ENCODE measurements around the gene GRK5. TPM values are rescaled to one million over a fixed set of nuclear protein-coding genes. Genes with fewer than 3 reads are reported as not detected.

The GRK5 gene
- total RNA-seq, 2 donors from 2014 or later: 4.8 to 10.6 TPM

- intact Hi-C loops (cut with DNase I): no loop called here
- H3K4me1 ChIP-seq (replicated peaks): no peaks in the 10 kb centered on the region
- WGBS: 86% methylated on average over 4 of the region's 4 CpGs
- no peaks in the 10 kb centered on the region for H3K27me3 ChIP-seq (replicated peaks; ENCODE audit: insufficient read depth)
- H3K27ac ChIP-seq: no peak overlapping the region
- no peak overlapping the region for H3K4me3 ChIP-seq
- no peak for DNase-seq (ENCODE audit: low spot score)
- no peaks in the 10 kb centered on the region for H3K9me3 ChIP-seq
- no peaks in the 10 kb centered on the region for H3K36me3 ChIP-seq
- TF ChIP-seq POLR2A (IDR thresholded peaks at IDR 0.05) (no peak), POLR2AphosphoS5 (IDR thresholded peaks at IDR 0.05) (no peak)
Measured at GRCh38 chr10:119359025-119359424, 151.7 kb downstream of the GRK5 start.

GRCh38 chr10:119360181-119360921 lies 153.0 kb downstream of the GRK5 start:
- no peak overlapping the region for H3K4me3 ChIP-seq
- no peaks in the 10 kb centered on the region for H3K9me3 ChIP-seq
- DNase-seq (ENCODE audit: low spot score): no peak
- H3K27me3 ChIP-seq (replicated peaks; ENCODE audit: insufficient read depth): no peaks in the 10 kb centered on the region
- TF ChIP-seq POLR2A (IDR thresholded peaks at IDR 0.05) (no peak), POLR2AphosphoS5 (IDR thresholded peaks at IDR 0.05) (no peak), CTCF (IDR thresholded peaks at IDR 0.05) (no peak)
- no peak overlapping the region for H3K27ac ChIP-seq
- intact Hi-C loops (cut with DNase I): no loop called here
- H3K4me1 ChIP-seq (replicated peaks): no peaks in the 10 kb centered on the region
- 84% methylated on average over 11 of the region's 11 CpGs for WGBS
- no peaks in the 10 kb centered on the region for H3K36me3 ChIP-seq

- no peak for DNase-seq (ENCODE audit: low spot score)
- no peaks in the 10 kb centered on the region for H3K9me3 ChIP-seq
- H3K36me3 ChIP-seq: no peaks in the 10 kb centered on the region
- TF ChIP-seq POLR2AphosphoS5 (IDR thresholded peaks at IDR 0.05): no peak
- no peak for TF ChIP-seq CTCF (IDR thresholded peaks at IDR 0.05)
- H3K27me3 ChIP-seq (replicated peaks; ENCODE audit: insufficient read depth): no peaks in the 10 kb centered on the region
- 93% methylated on average over 10 of the region's 10 CpGs for WGBS
- H3K4me1 ChIP-seq (replicated peaks): no peaks in the 10 kb centered on the region
- H3K4me3 ChIP-seq: no peak overlapping the region
- no peak overlapping the region for H3K27ac ChIP-seq
- intact Hi-C loops (cut with DNase I): no loop called here
Measured at GRCh38 chr10:119361037-119361436, 153.7 kb downstream of the GRK5 start.

GRCh38 chr10:119362122-119362521 lies 154.8 kb downstream of the GRK5 start:
- DNase-seq (ENCODE audit: low spot score): no peak
- no peak for TF ChIP-seq POLR2AphosphoS5 (IDR thresholded peaks at IDR 0.05)
- Histone ChIP-seq H3K9me3 (no peaks in the 10 kb centered on the region), H3K27ac (no peak overlapping the region), H3K4me1 (replicated peaks) (no peaks in the 10 kb centered on the region), H3K36me3 (no peaks in the 10 kb centered on the region), H3K4me3 (no peak overlapping the region), H3K27me3 (replicated peaks; ENCODE audit: insufficient read depth) (no peaks in the 10 kb centered on the region)
- 67% methylated on average over 3 of the region's 3 CpGs for WGBS
- intact Hi-C loops (cut with DNase I): no loop called here

GRCh38 chr10:119364645-119365600 lies 157.6 kb downstream of the GRK5 start:
- TF ChIP-seq CTCF (IDR thresholded peaks at IDR 0.05) (peak in 2 of 4 experiments; percentile 17 to 19), POLR2AphosphoS5 (IDR thresholded peaks at IDR 0.05) (no peak)
- no peaks in the 10 kb centered on the region for H3K36me3 ChIP-seq
- no peak for DNase-seq (ENCODE audit: low spot score)
- no peaks in the 10 kb centered on the region for H3K27me3 ChIP-seq (replicated peaks; ENCODE audit: insufficient read depth)
- intact Hi-C loops (cut with DNase I): no loop called here
- 37% methylated on average over 11 of the region's 11 CpGs for WGBS
- peak overlapping the region in 1 of 2 donors; percentile 2 for H3K27ac ChIP-seq
- no peaks in the 10 kb centered on the region for H3K4me1 ChIP-seq (replicated peaks)
- H3K9me3 ChIP-seq: no peaks in the 10 kb centered on the region
- no peak overlapping the region for H3K4me3 ChIP-seq

All from prostate gland (tissue), 2 donors.